Femur (tissue), 1 donor: ENCODE results near the gene SETD5.

Source experiments
- DNase-seq: peaks from one replicate; pipeline ENCODE4 v3.0.0-alpha.2; 2017

SETD5 gene

GRCh38 chr3:9409981-9410854, 12.8 kb downstream of the SETD5 start:
- no peak for DNase-seq

GRCh38 chr3:9411302-9411701, 13.9 kb downstream of the SETD5 start:
- DNase-seq, result no peak

GRCh38 chr3:9412293-9412692, 14.9 kb downstream of the SETD5 start:
- no peak for DNase-seq

GRCh38 chr3:9414826-9415225, 17.4 kb downstream of the SETD5 start:
- no peak for DNase-seq

- DNase-seq, result no peak
Observed at GRCh38 chr3:9415485-9416138, 18.2 kb downstream of the SETD5 start.

GRCh38 chr3:9416139-9416780, 18.8 kb downstream of the SETD5 start:
- no peak for DNase-seq

- DNase-seq, result no peak
Observed at GRCh38 chr3:9420850-9421549, 23.6 kb downstream of the SETD5 start.

- DNase-seq, result peak; percentile 93
Observed at GRCh38 chr3:9422712-9423424, 25.5 kb downstream of the SETD5 start.

- DNase-seq, result no peak
Observed at GRCh38 chr3:9428411-9428810, 31.0 kb downstream of the SETD5 start.

- no peak for DNase-seq
Observed at GRCh38 chr3:9430733-9431132, 33.3 kb downstream of the SETD5 start.

- DNase-seq, result no peak
Observed at GRCh38 chr3:9433627-9434521, 36.5 kb downstream of the SETD5 start.

GRCh38 chr3:9435316-9435715, 37.9 kb downstream of the SETD5 start:
- DNase-seq, result no peak

GRCh38 chr3:9439331-9439730, 41.9 kb downstream of the SETD5 start:
- no peak for DNase-seq

GRCh38 chr3:9441501-9442221, 44.2 kb downstream of the SETD5 start:
- DNase-seq, result no peak

- no peak for DNase-seq
Observed at GRCh38 chr3:9448071-9448470, 50.7 kb downstream of the SETD5 start.

GRCh38 chr3:9448643-9449042, 51.2 kb downstream of the SETD5 start:
- DNase-seq, result no peak

- no peak for DNase-seq
Observed at GRCh38 chr3:9450126-9450525, 52.7 kb downstream of the SETD5 start.

- no peak for DNase-seq
Observed at GRCh38 chr3:9450991-9451390, 53.6 kb downstream of the SETD5 start.

GRCh38 chr3:9452417-9452816, 55.0 kb downstream of the SETD5 start:
- DNase-seq, result no peak

- no peak for DNase-seq
Observed at GRCh38 chr3:9455596-9456131, 58.2 kb downstream of the SETD5 start.
